GM12878 (cell line): ENCODE data around the gene TMEM179B. TPM values are rescaled to one million over a fixed set of nuclear protein-coding genes. Genes with fewer than 3 reads are reported as not detected.

Source experiments
- BCL11A ChIP-seq: IDR thresholded peaks from 2 replicates; pipeline ENCODE4 v1.6.1; 2011; ENCODE audit warnings: low read depth, low read length
- BRCA1 ChIP-seq: IDR thresholded peaks from 2 replicates; pipeline ENCODE4 v1.6.1; 2011; ENCODE audit warnings: low read depth, low read length, improper control_type of control experiment
- CEBPB ChIP-seq, 2 experiments: fragments of 150-350 bp in 1 of 2; IDR thresholded peaks; 2 replicates each; pipeline ENCODE4 v1.6.1; 2012 to 2014; ENCODE audit warnings: low read depth in 2 of 2, low read length in 2 of 2, borderline replicate concordance in 1 of 2, inconsistent platforms in 1 of 2
- CHD1 ChIP-seq: IDR thresholded peaks from 2 replicates; pipeline ENCODE4 v1.6.1; 2012; ENCODE audit warnings: low read depth, low read length, improper control_type of control experiment
- EP300 ChIP-seq, 2 experiments: fragments of 150-350 bp in 1 of 2; IDR thresholded peaks; 2 replicates each; pipeline ENCODE4 v1.6.1; 2011 to 2012; ENCODE audit warnings: low read depth in 2 of 2, low read length in 2 of 2, borderline replicate concordance in 1 of 2, improper control_type of control experiment in 1 of 2, inconsistent platforms in 1 of 2; ENCODE audit not compliant: control insufficient read depth in 1 of 2
- ESRRA ChIP-seq: IDR thresholded peaks from 2 replicates; pipeline ENCODE4 v1.6.1; 2012; ENCODE audit warnings: mild to moderate bottlenecking, low read length, improper control_type of control experiment
- FOS ChIP-seq: IDR thresholded peaks from 3 replicates; pipeline ENCODE4 v1.6.1; 2011; ENCODE audit warnings: borderline replicate concordance; ENCODE audit not compliant: insufficient read length; ENCODE audit errors: extremely low read depth
- FOXK2 ChIP-seq: fragments of 450-650 bp; IDR thresholded peaks from 2 replicates; pipeline ENCODE4 v1.6.1; 2017; ENCODE audit warnings: mild to moderate bottlenecking, moderate library complexity
- GATAD2B ChIP-seq: fragments of 450-650 bp; conservative IDR thresholded peaks from 2 replicates; pipeline ENCODE4 v1.6.1; 2017; ENCODE audit warnings: low read depth, mild to moderate bottlenecking, moderate library complexity
- IRF4 ChIP-seq: IDR thresholded peaks from 2 replicates; pipeline ENCODE4 v1.6.1; 2011; ENCODE audit warnings: low read depth, low read length
- MTA3 ChIP-seq: IDR thresholded peaks from 2 replicates; pipeline ENCODE4 v1.6.1; 2012; ENCODE audit warnings: low read length, inconsistent platforms, borderline replicate concordance
- MXI1 ChIP-seq: fragments of 150-350 bp; IDR thresholded peaks from 2 replicates; pipeline ENCODE4 v1.6.1; 2011; ENCODE audit warnings: low read depth, mild to moderate bottlenecking, inconsistent platforms, low read length, improper control_type of control experiment
- NBN ChIP-seq: fragments of 450-650 bp; IDR thresholded peaks from 2 replicates; pipeline ENCODE4 v1.6.1; 2016
- PAX8 ChIP-seq: fragments of 450-650 bp; IDR thresholded peaks from 2 replicates; pipeline ENCODE4 v1.6.1; 2017; ENCODE audit warnings: mild to moderate bottlenecking, moderate library complexity
- RB1 ChIP-seq: fragments of 450-650 bp; formaldehyde crosslinking; IDR thresholded peaks from 2 replicates; pipeline ENCODE4 v1.6.1; 2017; ENCODE audit warnings: mild to moderate bottlenecking, borderline replicate concordance
- SIX5 ChIP-seq: IDR thresholded peaks from 2 replicates; pipeline ENCODE4 v1.6.1; 2011; ENCODE audit warnings: mild to moderate bottlenecking, low read depth, low read length, moderate library complexity; ENCODE audit not compliant: severe bottlenecking
- SREBF2 ChIP-seq: IDR thresholded peaks from 2 replicates; pipeline ENCODE4 v1.6.1; 2012; ENCODE audit warnings: mild to moderate bottlenecking, low read length
- STAT1 ChIP-seq: fragments of 450-650 bp; conservative IDR thresholded peaks from 2 replicates; pipeline ENCODE4 v1.6.1; 2014; ENCODE audit warnings: antibody characterized with exemption, mild to moderate bottlenecking
- SUZ12 ChIP-seq: fragments of 200-600 bp; sonication (generic); IDR thresholded peaks from one replicate; pipeline ENCODE4 v1.6.1; 2018; ENCODE audit warnings: antibody characterized with exemption, mild to moderate bottlenecking; ENCODE audit not compliant: unreplicated experiment
- TARDBP ChIP-seq: IDR thresholded peaks from 2 replicates; pipeline ENCODE4 v1.6.1; 2016; ENCODE audit warnings: borderline replicate concordance
- YBX1 ChIP-seq: fragments of 450-650 bp; IDR thresholded peaks from 2 replicates; pipeline ENCODE4 v1.6.1; 2016; ENCODE audit warnings: antibody characterized with exemption
- polyA plus RNA-seq, 11 experiments: library from polyadenylated mRNA; depleted of rRNA in 4 of 11; unstranded in 6 of 11; stranded (reverse) in 5 of 11; fragments of >200 nt; fragmentation: Nextera tagmentation in 4 of 11; fragmentation: Illumina TruSeq in 1 of 11; extraction: Ambion mirVana in 4 of 11; extraction: Trizol in 1 of 11; gene quantifications; 1 replicate in 1 of 11; 2 replicates in 10 of 11; pipeline versions ENCODE4 v1.2.1 to v1.2.3, GENCODE V29; 2011 to 2016; ENCODE audit warnings: inconsistent platforms in 2 of 11, missing spikeins in 2 of 11, low read depth in 1 of 11
- total RNA-seq, 4 experiments: library from RNA; depleted of rRNA in 3 of 4; stranded (reverse); fragments of >200 nt in 3 of 4; fragmentation: Illumina TruSeq in 1 of 4; extraction: Trizol in 1 of 4; gene quantifications; 2 replicates each; pipeline versions ENCODE4 v1.2.1 to v1.2.3, GENCODE V29; 2013 to 2021
- TF ChIP-seq, protein P1 (sequence below): fragments of 450-650 bp; IDR thresholded peaks from 2 replicates; pipeline ENCODE4 v1.6.1; 2016; ENCODE audit warnings: mild to moderate bottlenecking, moderate library complexity, borderline replicate concordance
- TF ChIP-seq, protein P2 (sequence below): fragments of 450-650 bp; IDR thresholded peaks from 2 replicates; pipeline ENCODE4 v1.6.1; 2016; ENCODE audit warnings: mild to moderate bottlenecking
- TF ChIP-seq, protein P3 (sequence below): fragments of 450-650 bp; IDR thresholded peaks from 2 replicates; pipeline ENCODE4 v1.6.1; 2017; ENCODE audit warnings: antibody characterized with exemption, mild to moderate bottlenecking, moderate library complexity

TMEM179B gene
- total and polyA plus RNA-seq, 10 of the 15 experiments (the other 5 are each of a cell fraction or from before 2014, with no cell fraction given) = 21.7 to 82.4 (median 42.0) TPM

DNA sequence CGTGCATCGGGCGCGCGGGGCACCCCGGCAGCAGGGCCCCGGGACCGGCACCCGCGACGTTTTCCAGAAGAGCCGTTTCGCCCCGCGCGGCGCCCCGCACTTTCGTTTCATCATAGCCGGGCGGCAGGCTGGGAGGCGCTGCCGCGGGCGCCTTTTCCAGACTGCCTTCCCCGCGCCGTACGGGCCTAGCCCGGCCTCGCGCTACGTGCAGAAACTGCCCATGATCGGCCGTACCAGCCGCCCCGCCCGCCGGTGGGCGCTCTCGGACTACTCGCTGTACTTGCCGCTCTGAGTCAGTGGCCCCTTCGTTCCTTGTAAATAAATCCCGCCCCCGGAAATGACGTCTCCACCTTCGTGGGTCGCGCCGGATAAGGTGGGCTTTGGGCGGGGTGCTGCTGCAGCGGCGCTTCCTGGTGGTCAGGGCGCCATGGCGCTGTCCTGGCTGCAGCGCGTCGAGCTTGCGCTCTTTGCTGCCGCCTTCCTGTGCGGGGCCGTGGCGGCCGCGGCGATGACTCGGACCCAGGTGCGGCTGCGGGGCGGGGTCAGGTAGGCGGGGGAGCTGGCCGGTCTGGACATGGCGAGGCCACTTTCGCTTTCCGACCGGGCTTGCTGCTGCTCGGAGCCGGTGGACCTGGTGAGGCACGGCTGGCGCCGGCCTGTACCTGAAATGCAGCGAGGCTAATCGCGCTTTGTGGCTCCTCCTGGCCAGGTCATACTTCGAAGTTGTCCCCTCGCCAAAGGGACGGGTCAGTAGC is at the start of gene TMEM179B (continued):
- TF ChIP-seq, protein P1, sequence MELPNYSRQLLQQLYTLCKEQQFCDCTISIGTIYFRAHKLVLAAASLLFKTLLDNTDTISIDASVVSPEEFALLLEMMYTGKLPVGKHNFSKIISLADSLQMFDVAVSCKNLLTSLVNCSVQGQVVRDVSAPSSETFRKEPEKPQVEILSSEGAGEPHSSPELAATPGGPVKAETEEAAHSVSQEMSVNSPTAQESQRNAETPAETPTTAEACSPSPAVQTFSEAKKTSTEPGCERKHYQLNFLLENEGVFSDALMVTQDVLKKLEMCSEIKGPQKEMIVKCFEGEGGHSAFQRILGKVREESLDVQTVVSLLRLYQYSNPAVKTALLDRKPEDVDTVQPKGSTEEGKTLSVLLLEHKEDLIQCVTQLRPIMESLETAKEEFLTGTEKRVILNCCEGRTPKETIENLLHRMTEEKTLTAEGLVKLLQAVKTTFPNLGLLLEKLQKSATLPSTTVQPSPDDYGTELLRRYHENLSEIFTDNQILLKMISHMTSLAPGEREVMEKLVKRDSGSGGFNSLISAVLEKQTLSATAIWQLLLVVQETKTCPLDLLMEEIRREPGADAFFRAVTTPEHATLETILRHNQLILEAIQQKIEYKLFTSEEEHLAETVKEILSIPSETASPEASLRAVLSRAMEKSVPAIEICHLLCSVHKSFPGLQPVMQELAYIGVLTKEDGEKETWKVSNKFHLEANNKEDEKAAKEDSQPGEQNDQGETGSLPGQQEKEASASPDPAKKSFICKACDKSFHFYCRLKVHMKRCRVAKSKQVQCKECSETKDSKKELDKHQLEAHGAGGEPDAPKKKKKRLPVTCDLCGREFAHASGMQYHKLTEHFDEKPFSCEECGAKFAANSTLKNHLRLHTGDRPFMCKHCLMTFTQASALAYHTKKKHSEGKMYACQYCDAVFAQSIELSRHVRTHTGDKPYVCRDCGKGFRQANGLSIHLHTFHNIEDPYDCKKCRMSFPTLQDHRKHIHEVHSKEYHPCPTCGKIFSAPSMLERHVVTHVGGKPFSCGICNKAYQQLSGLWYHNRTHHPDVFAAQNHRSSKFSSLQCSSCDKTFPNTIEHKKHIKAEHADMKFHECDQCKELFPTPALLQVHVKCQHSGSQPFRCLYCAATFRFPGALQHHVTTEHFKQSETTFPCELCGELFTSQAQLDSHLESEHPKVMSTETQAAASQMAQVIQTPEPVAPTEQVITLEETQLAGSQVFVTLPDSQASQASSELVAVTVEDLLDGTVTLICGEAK = peak; percentile 89
- no peak for TF ChIP-seq FOS
- no peak for TF ChIP-seq SREBF2
- TF ChIP-seq SUZ12 = no peak
- TF ChIP-seq BRCA1 = no peak
- no peak for TF ChIP-seq PAX8
- TF ChIP-seq, protein P2, sequence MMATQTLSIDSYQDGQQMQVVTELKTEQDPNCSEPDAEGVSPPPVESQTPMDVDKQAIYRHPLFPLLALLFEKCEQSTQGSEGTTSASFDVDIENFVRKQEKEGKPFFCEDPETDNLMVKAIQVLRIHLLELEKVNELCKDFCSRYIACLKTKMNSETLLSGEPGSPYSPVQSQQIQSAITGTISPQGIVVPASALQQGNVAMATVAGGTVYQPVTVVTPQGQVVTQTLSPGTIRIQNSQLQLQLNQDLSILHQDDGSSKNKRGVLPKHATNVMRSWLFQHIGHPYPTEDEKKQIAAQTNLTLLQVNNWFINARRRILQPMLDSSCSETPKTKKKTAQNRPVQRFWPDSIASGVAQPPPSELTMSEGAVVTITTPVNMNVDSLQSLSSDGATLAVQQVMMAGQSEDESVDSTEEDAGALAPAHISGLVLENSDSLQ = no peak; the same call in 1 of the 2 replicates
- no peak for TF ChIP-seq CEBPB (IDR thresholded peaks at IDR 0.05; ENCODE audit: borderline replicate concordance in 1 of 2, low read depth in 2 of 2, low read length in 2 of 2)
- TF ChIP-seq CHD1 = no peak
- no peak for TF ChIP-seq ESRRA
- TF ChIP-seq TARDBP = 0 out of 2 replicates have a peak, but pooled peaks have one; percentile 27
- TF ChIP-seq MXI1 = peak; percentile 92
- TF ChIP-seq NBN = peak; percentile 38; the same call in 1 of the 2 replicates
- 0 out of 2 replicates have a peak, but pooled peaks have one; percentile 21 for TF ChIP-seq FOXK2
- no peak; the same call in 1 of the 2 replicates for TF ChIP-seq STAT1
- TF ChIP-seq MTA3 = no peak
- peak; percentile 60 for TF ChIP-seq GATAD2B
- TF ChIP-seq IRF4 = no peak
- TF ChIP-seq, protein P3, sequence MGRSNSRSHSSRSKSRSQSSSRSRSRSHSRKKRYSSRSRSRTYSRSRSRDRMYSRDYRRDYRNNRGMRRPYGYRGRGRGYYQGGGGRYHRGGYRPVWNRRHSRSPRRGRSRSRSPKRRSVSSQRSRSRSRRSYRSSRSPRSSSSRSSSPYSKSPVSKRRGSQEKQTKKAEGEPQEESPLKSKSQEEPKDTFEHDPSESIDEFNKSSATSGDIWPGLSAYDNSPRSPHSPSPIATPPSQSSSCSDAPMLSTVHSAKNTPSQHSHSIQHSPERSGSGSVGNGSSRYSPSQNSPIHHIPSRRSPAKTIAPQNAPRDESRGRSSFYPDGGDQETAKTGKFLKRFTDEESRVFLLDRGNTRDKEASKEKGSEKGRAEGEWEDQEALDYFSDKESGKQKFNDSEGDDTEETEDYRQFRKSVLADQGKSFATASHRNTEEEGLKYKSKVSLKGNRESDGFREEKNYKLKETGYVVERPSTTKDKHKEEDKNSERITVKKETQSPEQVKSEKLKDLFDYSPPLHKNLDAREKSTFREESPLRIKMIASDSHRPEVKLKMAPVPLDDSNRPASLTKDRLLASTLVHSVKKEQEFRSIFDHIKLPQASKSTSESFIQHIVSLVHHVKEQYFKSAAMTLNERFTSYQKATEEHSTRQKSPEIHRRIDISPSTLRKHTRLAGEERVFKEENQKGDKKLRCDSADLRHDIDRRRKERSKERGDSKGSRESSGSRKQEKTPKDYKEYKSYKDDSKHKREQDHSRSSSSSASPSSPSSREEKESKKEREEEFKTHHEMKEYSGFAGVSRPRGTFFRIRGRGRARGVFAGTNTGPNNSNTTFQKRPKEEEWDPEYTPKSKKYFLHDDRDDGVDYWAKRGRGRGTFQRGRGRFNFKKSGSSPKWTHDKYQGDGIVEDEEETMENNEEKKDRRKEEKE = no peak
- TF ChIP-seq RB1 = peak; percentile 28; the same call in 1 of the 2 replicates
- TF ChIP-seq SIX5 = peak; percentile 37
- no peak for TF ChIP-seq YBX1
- no peak for TF ChIP-seq BCL11A
- no peak for TF ChIP-seq EP300 (IDR thresholded peaks at IDR 0.05; ENCODE audit: borderline replicate concordance in 1 of 2, control insufficient read depth in 1 of 2, low read depth in 2 of 2, low read length in 2 of 2)
